ENCODE measurements around the gene FANCM. TPM values are rescaled to one million over a fixed set of nuclear protein-coding genes. Genes with fewer than 3 reads are reported as not detected.

Gene FANCM
- total RNA-seq, 1 donor = 6.2 TPM

DNA sequence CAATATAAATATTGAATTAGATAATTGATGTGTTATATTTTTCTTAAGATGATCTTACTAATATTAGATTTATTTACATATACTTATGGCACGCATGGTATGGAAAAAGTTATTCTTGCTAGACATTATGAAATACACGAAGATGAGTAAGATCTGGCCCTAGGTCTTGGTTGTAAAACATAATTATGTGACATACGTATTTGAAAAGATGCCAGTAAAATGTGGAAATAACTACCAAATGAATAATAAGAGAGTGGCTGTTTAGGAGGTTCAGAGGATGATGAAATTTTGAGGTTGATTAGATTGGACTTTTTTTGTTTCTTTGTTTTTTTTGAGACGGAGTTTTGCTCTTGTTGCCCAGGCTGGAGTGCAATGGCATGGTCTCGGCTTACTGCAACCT, 41.3 kb downstream of the FANCM start:
- no peaks in the 10 kb centered on the region for H3K36me3 ChIP-seq (ENCODE audit: insufficient read depth, low read length)
- H3K27ac ChIP-seq (ENCODE audit: low read depth, low read length) = peak overlapping the region; percentile 68

DNA sequence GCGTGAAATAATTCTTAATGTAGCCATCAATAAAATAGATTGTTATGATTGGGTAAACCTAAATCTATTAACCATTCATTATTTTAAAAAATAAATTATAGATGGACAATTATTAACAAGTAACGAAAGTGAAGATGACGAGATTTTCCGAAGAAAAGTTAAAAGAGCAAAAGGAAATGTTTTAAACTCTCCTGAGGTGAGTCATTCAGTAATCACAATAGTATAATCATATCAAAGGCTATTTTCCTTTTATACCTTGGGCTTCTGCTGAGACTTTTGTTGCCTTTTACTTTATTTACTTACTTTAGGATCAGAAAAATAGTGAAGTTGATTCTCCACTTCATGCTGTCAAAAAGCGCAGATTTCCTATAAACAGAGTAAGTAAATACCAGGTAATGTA, 45.6 kb downstream of the FANCM start:
- no peaks in the 10 kb centered on the region for H3K9me3 ChIP-seq (ENCODE audit: low read depth, low read length)
- TF ChIP-seq, protein P1, sequence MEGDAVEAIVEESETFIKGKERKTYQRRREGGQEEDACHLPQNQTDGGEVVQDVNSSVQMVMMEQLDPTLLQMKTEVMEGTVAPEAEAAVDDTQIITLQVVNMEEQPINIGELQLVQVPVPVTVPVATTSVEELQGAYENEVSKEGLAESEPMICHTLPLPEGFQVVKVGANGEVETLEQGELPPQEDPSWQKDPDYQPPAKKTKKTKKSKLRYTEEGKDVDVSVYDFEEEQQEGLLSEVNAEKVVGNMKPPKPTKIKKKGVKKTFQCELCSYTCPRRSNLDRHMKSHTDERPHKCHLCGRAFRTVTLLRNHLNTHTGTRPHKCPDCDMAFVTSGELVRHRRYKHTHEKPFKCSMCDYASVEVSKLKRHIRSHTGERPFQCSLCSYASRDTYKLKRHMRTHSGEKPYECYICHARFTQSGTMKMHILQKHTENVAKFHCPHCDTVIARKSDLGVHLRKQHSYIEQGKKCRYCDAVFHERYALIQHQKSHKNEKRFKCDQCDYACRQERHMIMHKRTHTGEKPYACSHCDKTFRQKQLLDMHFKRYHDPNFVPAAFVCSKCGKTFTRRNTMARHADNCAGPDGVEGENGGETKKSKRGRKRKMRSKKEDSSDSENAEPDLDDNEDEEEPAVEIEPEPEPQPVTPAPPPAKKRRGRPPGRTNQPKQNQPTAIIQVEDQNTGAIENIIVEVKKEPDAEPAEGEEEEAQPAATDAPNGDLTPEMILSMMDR (IDR thresholded peaks at IDR 0.05; ENCODE audit: extremely low read depth, low read depth, low read length) = no peak
- no peak overlapping the region for H3K4me3 ChIP-seq (ENCODE audit: insufficient read depth, low read length)
- H3K27me3 ChIP-seq (ENCODE audit: insufficient read depth, low read length) = no peaks in the 10 kb centered on the region
- peak overlapping the region; percentile 44 for H3K27ac ChIP-seq (ENCODE audit: low read depth, low read length)
- H3K36me3 ChIP-seq (ENCODE audit: insufficient read depth, low read length) = no peaks in the 10 kb centered on the region
- no peaks in the 10 kb centered on the region for H3K79me2 ChIP-seq (ENCODE audit: insufficient read depth, low read length)
- H2AFZ ChIP-seq (ENCODE audit: low read length) = no peak overlapping the region
- DNase-seq (ENCODE audit: insufficient read length, low spot score, missing footprints) = peak; percentile 25
- H3K4me2 ChIP-seq (ENCODE audit: insufficient read depth, low read length) = peak overlapping the region; percentile 20
- no peaks in the 10 kb centered on the region for H4K20me1 ChIP-seq (ENCODE audit: insufficient read depth, low read length)
- peaks cover 31% of the 10 kb centered on the region for H3K4me1 ChIP-seq (ENCODE audit: insufficient read depth, low read length)

More for the DNA sequence above, 41.3 kb downstream of the FANCM start:
- Histone ChIP-seq H3K4me1 (ENCODE audit: insufficient read depth, low read length) (peaks cover 21% of the 10 kb centered on the region), H2AFZ (ENCODE audit: low read length) (no peak overlapping the region), H3K27me3 (ENCODE audit: insufficient read depth, low read length) (no peaks in the 10 kb centered on the region), H3K9me3 (ENCODE audit: low read depth, low read length) (no peaks in the 10 kb centered on the region), H3K4me2 (ENCODE audit: insufficient read depth, low read length) (peak overlapping the region; percentile 31), H3K4me3 (ENCODE audit: insufficient read depth, low read length) (no peak overlapping the region), H3K79me2 (ENCODE audit: insufficient read depth, low read length) (no peaks in the 10 kb centered on the region), H4K20me1 (ENCODE audit: insufficient read depth, low read length) (no peaks in the 10 kb centered on the region)
- peak; percentile 84 for DNase-seq (ENCODE audit: insufficient read length, low spot score, missing footprints)
- TF ChIP-seq, protein P1 (IDR thresholded peaks at IDR 0.05; ENCODE audit: extremely low read depth, low read depth, low read length) = no peak

DNA sequence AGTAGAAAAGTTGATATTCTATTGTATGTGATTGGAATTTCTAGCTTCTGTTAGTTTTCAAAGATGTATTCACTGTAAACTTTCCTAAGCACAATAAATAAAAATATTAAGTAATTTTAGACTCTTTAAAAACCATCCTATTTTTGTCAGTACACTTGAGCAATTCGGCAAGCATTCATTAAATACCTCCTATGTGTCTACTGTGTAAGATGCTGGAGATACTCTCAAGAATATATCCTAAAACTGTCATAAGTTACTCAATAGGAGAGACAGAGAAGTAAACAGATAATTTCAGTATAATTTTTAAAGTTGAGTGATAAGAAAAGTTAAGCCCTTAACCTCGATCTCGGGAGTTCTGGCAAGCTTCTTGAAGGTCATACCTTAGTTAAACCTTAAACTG, 46.1 kb downstream of the FANCM start:
- Histone ChIP-seq H3K27ac (ENCODE audit: low read depth, low read length) (peak overlapping the region; percentile 44), H3K4me2 (ENCODE audit: insufficient read depth, low read length) (no peak overlapping the region), H2AFZ (ENCODE audit: low read length) (peak overlapping the region; percentile 45)

DNA sequence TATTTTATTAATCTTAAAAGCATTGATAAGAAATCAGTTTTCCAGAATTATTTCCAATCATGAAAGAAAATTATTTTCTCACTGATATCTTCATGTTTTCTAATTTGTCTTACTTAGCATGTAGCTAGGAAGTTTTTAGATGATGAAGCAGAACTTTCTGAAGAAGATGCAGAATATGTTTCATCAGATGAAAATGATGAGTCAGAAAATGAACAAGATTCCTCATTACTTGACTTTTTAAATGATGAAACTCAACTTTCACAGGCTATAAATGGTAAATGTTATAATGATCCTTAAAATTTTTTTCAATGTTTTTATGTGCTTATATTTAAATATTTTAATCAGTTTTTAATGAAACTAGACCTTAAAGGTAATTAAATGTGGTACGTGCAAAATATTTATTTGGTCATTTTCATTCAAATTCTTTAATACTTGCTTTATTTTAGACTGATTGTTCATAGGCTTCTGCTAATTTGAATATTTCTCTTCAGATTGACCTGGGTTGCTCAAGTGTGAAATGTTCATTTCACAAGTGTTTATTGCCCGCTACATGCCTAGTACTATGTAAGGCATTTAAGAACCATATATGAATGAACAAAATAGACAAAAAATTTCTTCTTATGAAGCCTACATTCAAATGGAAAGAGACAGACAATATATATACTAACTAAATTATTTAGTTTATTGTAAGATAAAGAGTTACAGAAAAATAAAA, 49.5 kb downstream of the FANCM start:
- TF ChIP-seq, protein P1 (IDR thresholded peaks at IDR 0.05; ENCODE audit: extremely low read depth, low read depth, low read length) = no peak
- no peaks in the 10 kb centered on the region for H3K27me3 ChIP-seq (ENCODE audit: insufficient read depth, low read length)
- H2AFZ ChIP-seq (ENCODE audit: low read length) = no peak overlapping the region
- H3K4me2 ChIP-seq (ENCODE audit: insufficient read depth, low read length) = no peak overlapping the region
- H3K4me1 ChIP-seq (ENCODE audit: insufficient read depth, low read length) = peaks cover 19% of the 10 kb centered on the region
- no peaks in the 10 kb centered on the region for H3K79me2 ChIP-seq (ENCODE audit: insufficient read depth, low read length)
- no peaks in the 10 kb centered on the region for H3K36me3 ChIP-seq (ENCODE audit: insufficient read depth, low read length)
- no peak overlapping the region for H3K4me3 ChIP-seq (ENCODE audit: insufficient read depth, low read length)
- H3K27ac ChIP-seq (ENCODE audit: low read depth, low read length) = no peak overlapping the region
- DNase-seq (ENCODE audit: insufficient read length, low spot score, missing footprints) = no peak
- no peaks in the 10 kb centered on the region for H3K9me3 ChIP-seq (ENCODE audit: low read depth, low read length)
- H4K20me1 ChIP-seq (ENCODE audit: insufficient read depth, low read length) = no peaks in the 10 kb centered on the region

More for the DNA sequence above, 46.1 kb downstream of the FANCM start:
- H3K27me3 ChIP-seq (ENCODE audit: insufficient read depth, low read length) = no peaks in the 10 kb centered on the region
- H4K20me1 ChIP-seq (ENCODE audit: insufficient read depth, low read length) = no peaks in the 10 kb centered on the region
- H3K9me3 ChIP-seq (ENCODE audit: low read depth, low read length) = no peaks in the 10 kb centered on the region
- no peak overlapping the region for H3K4me3 ChIP-seq (ENCODE audit: insufficient read depth, low read length)
- no peak for DNase-seq (ENCODE audit: insufficient read length, low spot score, missing footprints)
- H3K79me2 ChIP-seq (ENCODE audit: insufficient read depth, low read length) = no peaks in the 10 kb centered on the region
- no peaks in the 10 kb centered on the region for H3K36me3 ChIP-seq (ENCODE audit: insufficient read depth, low read length)
- H3K4me1 ChIP-seq (ENCODE audit: insufficient read depth, low read length) = peaks cover 27% of the 10 kb centered on the region
- TF ChIP-seq, protein P1 (IDR thresholded peaks at IDR 0.05; ENCODE audit: extremely low read depth, low read depth, low read length) = no peak

All from osteoblast (primary cell).